Cardiac fibroblast (primary cell): ENCODE data around the gene SMOC1.

Experiments
- DNase-seq, 2 donors: peaks; one replicate each; pipeline versions ENCODE4 v3.0.0 to v3.0.0-alpha.2; 2010; ENCODE audit warnings: low read depth in 2 of 2
- H3K4me3 ChIP-seq, 2 donors: replicated peaks in 1 of 2; 1 replicate in 1 of 2; 2 replicates in 1 of 2; pipeline ENCODE4 v1.5.1; 2011; ENCODE audit warnings: low read depth in 2 of 2, low read length in 2 of 2, mild to moderate bottlenecking in 2 of 2, moderate library complexity in 1 of 2
- TF ChIP-seq, protein P1 (sequence below): IDR thresholded peaks from one replicate; pipeline ENCODE4 v1.5.1; 2011; ENCODE audit warnings: low read depth, mild to moderate bottlenecking, low read length, inconsistent platforms

SMOC1 gene

DNA sequence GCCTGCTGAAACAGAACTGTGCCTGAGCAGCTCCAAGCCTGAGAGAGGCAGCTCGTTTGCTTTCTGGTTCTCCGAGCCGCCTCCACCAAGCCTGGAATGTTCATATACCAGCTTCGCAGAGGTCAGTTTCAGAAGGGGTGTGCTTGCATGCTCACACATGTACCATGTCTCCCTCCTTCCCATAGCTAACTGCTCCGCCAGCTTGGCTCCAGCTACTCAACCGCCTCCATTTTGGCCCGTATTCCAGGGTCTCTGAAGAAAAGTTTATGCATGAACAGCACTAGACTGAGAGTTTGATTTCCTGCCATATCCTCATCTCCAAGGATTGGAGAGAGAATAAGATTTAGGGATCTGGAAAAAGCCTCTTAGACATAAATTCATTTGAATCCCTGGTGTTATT is 103.7 kb downstream of the SMOC1 start:
- DNase-seq = no peak
- no peak overlapping the region for H3K4me3 ChIP-seq
- TF ChIP-seq, protein P1, sequence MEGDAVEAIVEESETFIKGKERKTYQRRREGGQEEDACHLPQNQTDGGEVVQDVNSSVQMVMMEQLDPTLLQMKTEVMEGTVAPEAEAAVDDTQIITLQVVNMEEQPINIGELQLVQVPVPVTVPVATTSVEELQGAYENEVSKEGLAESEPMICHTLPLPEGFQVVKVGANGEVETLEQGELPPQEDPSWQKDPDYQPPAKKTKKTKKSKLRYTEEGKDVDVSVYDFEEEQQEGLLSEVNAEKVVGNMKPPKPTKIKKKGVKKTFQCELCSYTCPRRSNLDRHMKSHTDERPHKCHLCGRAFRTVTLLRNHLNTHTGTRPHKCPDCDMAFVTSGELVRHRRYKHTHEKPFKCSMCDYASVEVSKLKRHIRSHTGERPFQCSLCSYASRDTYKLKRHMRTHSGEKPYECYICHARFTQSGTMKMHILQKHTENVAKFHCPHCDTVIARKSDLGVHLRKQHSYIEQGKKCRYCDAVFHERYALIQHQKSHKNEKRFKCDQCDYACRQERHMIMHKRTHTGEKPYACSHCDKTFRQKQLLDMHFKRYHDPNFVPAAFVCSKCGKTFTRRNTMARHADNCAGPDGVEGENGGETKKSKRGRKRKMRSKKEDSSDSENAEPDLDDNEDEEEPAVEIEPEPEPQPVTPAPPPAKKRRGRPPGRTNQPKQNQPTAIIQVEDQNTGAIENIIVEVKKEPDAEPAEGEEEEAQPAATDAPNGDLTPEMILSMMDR = no peak

DNA sequence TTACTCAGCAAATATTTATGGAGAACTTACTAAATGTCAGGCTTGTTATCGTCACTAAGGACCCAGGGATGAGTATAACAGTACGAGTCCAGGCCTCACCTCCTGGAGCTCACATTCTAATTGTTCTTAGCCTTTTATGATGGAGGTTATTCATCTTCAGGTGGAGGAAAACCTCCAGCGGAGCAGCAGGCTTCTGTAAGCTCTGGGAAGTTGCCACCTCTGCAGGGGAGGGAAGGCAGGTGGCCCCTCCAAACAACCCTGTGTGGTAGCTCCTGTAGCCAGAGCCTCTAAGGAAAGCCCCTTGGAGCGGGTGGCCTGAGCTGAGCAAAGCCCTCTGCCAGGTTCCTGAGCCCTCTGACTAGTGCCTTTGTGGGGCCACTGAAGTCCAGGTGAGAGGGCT is 104.1 kb downstream of the SMOC1 start:
- TF ChIP-seq, protein P1 = no peak
- no peak overlapping the region for H3K4me3 ChIP-seq
- no peak for DNase-seq

DNA sequence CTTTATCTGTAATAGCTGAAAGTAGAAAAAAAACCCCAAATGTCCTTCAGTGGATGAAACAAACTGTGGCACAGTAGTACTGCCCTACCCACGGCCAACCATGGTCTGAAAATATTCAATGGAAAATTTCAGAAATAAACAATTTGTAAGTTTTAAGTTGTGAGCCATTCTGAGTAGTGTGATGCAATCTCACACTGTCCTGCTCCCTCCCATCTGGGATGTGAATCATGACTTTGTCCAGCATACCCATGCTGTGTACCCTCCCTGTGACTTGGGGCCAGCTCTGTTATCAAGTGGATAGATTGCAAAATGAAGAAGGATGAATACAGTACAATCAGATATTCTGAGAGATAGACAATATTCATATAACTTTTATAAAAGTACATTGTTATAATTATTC is 106.2 kb downstream of the SMOC1 start:
- TF ChIP-seq, protein P1 = no peak
- H3K4me3 ChIP-seq = no peak overlapping the region
- DNase-seq = peak; percentile 35 to 36

DNA sequence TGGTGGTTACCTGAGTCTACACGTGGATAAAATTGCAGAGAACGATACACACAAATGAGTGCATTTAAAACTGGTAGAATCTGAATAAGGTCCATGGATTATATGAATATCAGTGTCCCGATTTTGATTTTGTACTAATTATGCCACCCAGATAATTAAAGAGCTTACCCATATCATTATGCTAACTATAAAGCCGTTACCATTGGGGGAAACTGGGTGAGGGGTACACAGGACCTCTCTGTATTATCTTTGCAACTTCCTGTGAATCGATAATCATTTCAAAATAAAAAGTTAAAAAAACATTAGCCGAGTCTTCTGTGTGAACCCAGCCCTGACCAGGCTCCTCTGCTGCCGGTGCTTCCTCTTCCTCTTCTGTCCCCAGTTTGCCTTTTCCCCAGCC is 107.1 kb downstream of the SMOC1 start:
- TF ChIP-seq, protein P1 = no peak
- H3K4me3 ChIP-seq = no peak overlapping the region
- no peak for DNase-seq

GRCh38 chr14:69987406-69988121 is 108.3 kb downstream of the SMOC1 start:
- no peak overlapping the region for H3K4me3 ChIP-seq
- DNase-seq = no peak
- TF ChIP-seq, protein P1 = no peak

- TF ChIP-seq, protein P1 = no peak
- DNase-seq = no peak
- H3K4me3 ChIP-seq = no peak overlapping the region
Measured at GRCh38 chr14:69988979-69989378, 109.8 kb downstream of the SMOC1 start.

DNA sequence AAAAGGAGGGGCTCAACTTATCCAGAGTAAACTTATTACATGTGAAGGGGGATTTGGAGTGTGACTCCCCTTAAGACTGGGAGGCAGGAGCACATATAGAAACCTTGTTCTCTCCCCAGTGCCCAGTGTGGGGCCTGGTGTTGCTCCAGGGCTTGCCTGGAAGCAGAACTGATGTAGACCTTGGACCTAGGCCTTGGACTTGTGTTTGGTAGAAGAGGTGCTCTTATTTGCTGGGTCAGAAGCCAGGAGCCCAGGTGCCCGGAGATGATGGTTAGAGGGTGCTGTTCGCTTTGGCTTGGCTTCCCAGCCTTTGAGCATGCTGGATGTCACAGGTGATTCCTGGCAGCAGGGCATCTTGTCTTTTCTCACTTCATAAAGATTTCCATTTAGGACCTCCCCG is 110.4 kb downstream of the SMOC1 start:
- DNase-seq = no peak
- TF ChIP-seq, protein P1 = no peak
- H3K4me3 ChIP-seq = no peak overlapping the region
